ENCODE data around the gene HTRA2.

HTRA2 gene

GRCh38 chr2:74495440-74495839 is 34.3 kb upstream of the HTRA2 start:
- in situ Hi-C loops (cut with HindIII; ENCODE audit: low pct_unique_long_range_greater_than_20kb, low sequenced_read_pairs) = no loop called here
- no peak for TF ChIP-seq JUND (IDR thresholded peaks at IDR 0.05; ENCODE audit: low read depth)

GRCh38 chr2:74496997-74497776 is 32.5 kb upstream of the HTRA2 start:
- in situ Hi-C loops (cut with HindIII; ENCODE audit: low pct_unique_long_range_greater_than_20kb, low sequenced_read_pairs) = no loop called here

More at GRCh38 chr2:74495440-74495839, 34.3 kb upstream of the HTRA2 start:
- no peak for DNase-seq (ENCODE audit: low read depth in 1 of 2, low spot score in 1 of 2)

GRCh38 chr2:74497777-74498499 is 31.8 kb upstream of the HTRA2 start:
- in situ Hi-C loops (cut with HindIII; ENCODE audit: low pct_unique_long_range_greater_than_20kb, low sequenced_read_pairs) = no loop called here
- no peak for DNase-seq (ENCODE audit: low read depth in 1 of 2, low spot score in 1 of 2)
- TF ChIP-seq JUND (IDR thresholded peaks at IDR 0.05; ENCODE audit: low read depth) = no peak

More at GRCh38 chr2:74496997-74497776, 32.5 kb upstream of the HTRA2 start:
- no peak for DNase-seq (ENCODE audit: low read depth in 1 of 2, low spot score in 1 of 2)
- no peak for TF ChIP-seq JUND (IDR thresholded peaks at IDR 0.05; ENCODE audit: low read depth)

DNA sequence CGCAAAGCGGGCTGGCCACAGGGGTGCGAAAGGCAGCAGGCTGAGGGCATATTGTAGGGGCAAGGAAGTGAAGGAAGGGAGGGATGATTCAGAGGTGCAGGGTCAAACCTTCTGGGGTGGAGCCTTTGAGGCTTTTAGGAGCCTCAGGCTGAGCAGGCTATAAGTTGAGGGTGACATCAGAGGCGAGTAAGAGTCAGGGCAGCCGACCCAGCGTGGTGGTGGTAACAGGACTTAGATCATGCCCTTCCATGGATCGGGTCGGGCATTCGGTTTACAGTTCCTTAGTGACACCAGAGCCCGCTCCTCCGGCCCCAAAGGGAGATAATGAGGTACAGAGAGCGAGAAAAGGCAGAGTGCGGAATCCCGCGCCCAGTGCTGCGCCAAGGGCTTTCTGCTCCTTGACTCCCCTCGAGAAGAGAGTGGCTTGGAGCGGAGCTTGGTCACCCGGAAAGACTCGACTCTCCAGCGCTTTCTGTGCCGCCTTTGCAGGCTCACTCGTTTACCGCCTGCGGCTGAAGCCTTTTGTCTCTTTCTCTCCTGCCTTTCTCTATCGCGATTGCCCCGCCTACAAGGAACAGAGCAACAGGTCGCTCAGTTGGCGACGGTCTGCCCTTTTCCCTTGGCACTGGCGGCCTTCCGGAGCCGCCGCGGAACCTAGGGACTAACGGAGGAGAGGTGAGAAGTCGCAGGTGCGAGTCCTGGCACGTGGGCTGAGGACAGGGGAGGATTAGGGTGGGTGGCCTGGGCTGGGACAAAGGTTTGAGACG is 31.1 kb upstream of the HTRA2 start:
- TF ChIP-seq JUND (IDR thresholded peaks at IDR 0.05; ENCODE audit: low read depth) = no peak
- DNase-seq (ENCODE audit: low read depth in 1 of 2, low spot score in 1 of 2) = no peak
- in situ Hi-C loops (cut with HindIII; ENCODE audit: low pct_unique_long_range_greater_than_20kb, low sequenced_read_pairs) = no loop called here

GRCh38 chr2:74499267-74499939 is 30.3 kb upstream of the HTRA2 start, which contains the start of gene LBX2:
Gene LBX2, minus strand, starts transcription at chr2:74499603. Its CDS starts 66 bp downstream, at chr2:74499537.
- in situ Hi-C loops (cut with HindIII; ENCODE audit: low pct_unique_long_range_greater_than_20kb, low sequenced_read_pairs) = no loop called here
- no peak for DNase-seq (ENCODE audit: low read depth in 1 of 2, low spot score in 1 of 2)
- TF ChIP-seq JUND (IDR thresholded peaks at IDR 0.05; ENCODE audit: low read depth) = no peak

DNA sequence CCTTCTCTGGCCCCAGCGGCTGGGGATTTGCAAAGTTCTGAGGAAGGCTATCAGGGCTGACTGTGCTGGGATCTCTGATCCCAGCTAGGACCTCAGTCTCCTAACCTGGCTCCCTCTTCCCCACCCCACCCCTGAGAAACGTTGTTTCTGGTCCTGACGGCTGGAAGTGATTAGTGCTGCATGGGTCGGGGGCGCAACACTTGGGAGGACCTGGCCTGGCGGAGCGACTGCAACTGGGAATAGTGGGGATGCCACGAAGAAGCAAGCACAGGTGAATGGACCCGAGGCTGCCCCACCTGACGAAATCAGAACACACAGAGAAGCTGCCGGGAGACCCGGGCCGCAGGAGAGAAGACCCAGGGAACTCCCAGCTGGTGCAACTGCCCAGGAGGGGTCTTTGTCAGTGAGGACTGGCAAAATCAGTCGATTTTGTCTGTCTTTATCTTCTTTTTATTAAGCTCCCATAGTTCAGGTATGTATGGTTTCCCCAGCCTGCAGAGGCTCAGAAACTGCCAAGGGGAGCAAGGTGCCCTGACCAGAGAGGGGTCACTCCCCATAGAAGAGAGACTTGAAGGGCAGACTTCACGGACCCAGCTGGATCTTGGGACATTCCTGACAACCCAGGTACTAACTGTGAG is 29.7 kb upstream of the HTRA2 start:
- no peak for TF ChIP-seq JUND (IDR thresholded peaks at IDR 0.05; ENCODE audit: low read depth)
- no peak for DNase-seq (ENCODE audit: low read depth in 1 of 2, low spot score in 1 of 2)
- in situ Hi-C loops (cut with HindIII; ENCODE audit: low pct_unique_long_range_greater_than_20kb, low sequenced_read_pairs) = no loop called here

DNA sequence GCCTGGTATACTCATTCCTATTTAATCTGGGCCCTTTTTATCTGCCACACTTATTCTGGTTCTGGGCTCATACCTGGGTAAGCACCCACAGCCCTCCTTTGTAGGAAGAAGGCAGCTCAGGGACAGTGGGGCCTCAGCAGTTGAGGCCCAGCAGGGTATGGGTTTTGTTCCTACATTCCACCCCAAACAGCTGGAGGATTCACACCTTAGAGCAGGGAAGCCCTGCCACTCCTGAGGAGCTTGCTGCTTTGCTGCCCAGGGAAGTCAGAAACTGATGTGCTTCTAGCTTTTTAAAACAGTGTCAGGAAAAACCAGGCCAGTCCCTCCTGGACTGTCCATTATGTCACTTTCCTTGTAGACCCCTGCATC is 29.2 kb upstream of the HTRA2 start:
- in situ Hi-C loops (cut with HindIII; ENCODE audit: low pct_unique_long_range_greater_than_20kb, low sequenced_read_pairs) = no loop called here

GRCh38 chr2:74501335-74502071 is 28.2 kb upstream of the HTRA2 start:
- no peak for DNase-seq (ENCODE audit: low read depth in 1 of 2, low spot score in 1 of 2)
- in situ Hi-C loops (cut with HindIII; ENCODE audit: low pct_unique_long_range_greater_than_20kb, low sequenced_read_pairs) = no loop called here

More for the DNA sequence above, 29.2 kb upstream of the HTRA2 start:
- no peak for TF ChIP-seq JUND (IDR thresholded peaks at IDR 0.05; ENCODE audit: low read depth)
- no peak for DNase-seq (ENCODE audit: low read depth in 1 of 2, low spot score in 1 of 2)

GRCh38 chr2:74502147-74502719 is 27.5 kb upstream of the HTRA2 start:
- TF ChIP-seq JUND (IDR thresholded peaks at IDR 0.05; ENCODE audit: low read depth) = no peak
- in situ Hi-C loops (cut with HindIII; ENCODE audit: low pct_unique_long_range_greater_than_20kb, low sequenced_read_pairs) = no loop called here
- DNase-seq (ENCODE audit: low read depth in 1 of 2, low spot score in 1 of 2) = no peak

More at GRCh38 chr2:74501335-74502071, 28.2 kb upstream of the HTRA2 start:
- no peak for TF ChIP-seq JUND (IDR thresholded peaks at IDR 0.05; ENCODE audit: low read depth)

DNA sequence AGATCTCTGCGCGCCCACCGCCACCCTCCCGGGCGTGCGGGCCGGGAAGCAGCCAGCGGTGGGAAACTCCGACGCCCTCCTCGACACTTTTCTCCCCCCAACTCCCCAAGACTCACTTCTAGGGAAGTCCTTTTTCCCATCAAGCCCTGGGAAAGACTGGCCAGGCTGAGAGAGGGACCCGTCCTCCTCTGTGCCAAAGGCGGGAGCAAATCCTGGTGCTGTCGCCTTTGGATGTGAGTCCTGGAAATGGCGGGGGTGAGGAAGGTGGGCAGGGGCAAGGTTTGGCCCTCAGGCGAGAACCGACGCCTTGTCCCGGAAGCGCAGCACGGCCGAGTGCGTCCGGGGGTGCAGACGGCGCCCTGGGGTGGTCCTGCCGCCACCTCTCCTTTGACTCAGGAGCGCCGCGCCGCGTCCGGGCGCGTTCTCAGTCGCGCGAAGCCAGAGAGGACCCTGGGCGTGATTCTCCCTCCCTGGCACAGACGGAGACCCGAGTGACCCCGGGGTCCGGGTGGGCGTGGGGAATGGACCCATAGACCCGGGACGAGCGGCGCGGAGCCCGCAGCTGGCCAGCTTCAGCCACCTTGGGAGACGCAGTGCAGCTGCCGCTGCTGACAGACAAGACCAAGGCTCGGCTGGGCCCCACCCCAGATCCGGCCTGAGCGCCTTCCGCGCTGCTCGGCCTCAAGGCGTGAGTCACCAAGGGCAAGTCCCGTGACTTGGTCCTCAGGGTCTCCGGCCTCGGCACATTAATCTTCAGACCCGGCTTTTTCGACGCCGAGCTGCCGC is 26.8 kb upstream of the HTRA2 start:
- DNase-seq (ENCODE audit: low read depth in 1 of 2, low spot score in 1 of 2) = no peak
- TF ChIP-seq JUND (IDR thresholded peaks at IDR 0.05; ENCODE audit: low read depth) = no peak
- in situ Hi-C loops (cut with HindIII; ENCODE audit: low pct_unique_long_range_greater_than_20kb, low sequenced_read_pairs) = no loop called here
